Activated CD4-positive, alpha-beta T cell treated with anti-CD3 and anti-CD28 coated beads for 36 hours (primary cell): ENCODE results near the gene PLA1A. TPM values are rescaled to one million over a fixed set of nuclear protein-coding genes. Genes with fewer than 3 reads are reported as not detected.

ENCODE experiments used
- ATAC-seq: fragments of 200-7000 bp; cut with Tn5 transposase; one replicate; pipeline ENCODE4 v1.10.0; 2021; ENCODE audit warnings: mild to moderate bottlenecking, moderate library complexity
- CTCF ChIA-PET: fragments of 350-600 bp; sonication (Branson Sonifier 250); formaldehyde crosslinking; loops from one replicate; lab custom pipeline; 2021; ENCODE audit warnings: antibody characterized with exemption; lab: Charles Lee
- POLR2A ChIA-PET: fragments of 350-600 bp; sonication (Branson Sonifier 250); formaldehyde crosslinking; loops from one replicate; lab custom pipeline; 2021; ENCODE audit warnings: antibody characterized with exemption, inconsistent platforms; lab: Charles Lee
- DNase-seq: peaks from one replicate; pipeline ENCODE4 v3.0.0-alpha.2; 2020
- H3K27ac Mint-ChIP-seq: one replicate; pipeline ENCODE4 v1.8.0; 2021; ENCODE audit warnings: mixed read lengths
- H3K27me3 Mint-ChIP-seq: one replicate; pipeline ENCODE4 v1.8.0; 2021; ENCODE audit warnings: mixed read lengths
- H3K36me3 Mint-ChIP-seq: one replicate; pipeline ENCODE4 v1.8.0; 2021; ENCODE audit warnings: low read depth, mixed read lengths
- H3K4me1 Mint-ChIP-seq: one replicate; pipeline ENCODE4 v1.8.0; 2021; ENCODE audit warnings: mixed read lengths
- H3K4me3 Mint-ChIP-seq: one replicate; pipeline ENCODE4 v1.8.0; 2021; ENCODE audit warnings: mild to moderate bottlenecking, moderate library complexity, mixed read lengths
- H3K9me3 Mint-ChIP-seq: one replicate; pipeline ENCODE4 v1.8.0; 2021; ENCODE audit warnings: low read depth, mixed read lengths
- intact Hi-C, 2 experiments: fragments of 100-400 bp; cut with DNase I in 1 of 2; cut with micrococcal nuclease in 1 of 2; formaldehyde crosslinking; loops; one replicate each; pipeline versions ENCODE4 v1.14.2 to v1.15.1; 2022 to 2024; cut with DNase I, micrococcal nuclease
- total RNA-seq, 2 experiments: library from RNA; stranded (reverse); gene quantifications; one replicate each; pipeline ENCODE4 v1.2.3, GENCODE V29; 2021

The PLA1A gene
- total RNA-seq, 2 experiments from 2014 or later, result not detected

DNA sequence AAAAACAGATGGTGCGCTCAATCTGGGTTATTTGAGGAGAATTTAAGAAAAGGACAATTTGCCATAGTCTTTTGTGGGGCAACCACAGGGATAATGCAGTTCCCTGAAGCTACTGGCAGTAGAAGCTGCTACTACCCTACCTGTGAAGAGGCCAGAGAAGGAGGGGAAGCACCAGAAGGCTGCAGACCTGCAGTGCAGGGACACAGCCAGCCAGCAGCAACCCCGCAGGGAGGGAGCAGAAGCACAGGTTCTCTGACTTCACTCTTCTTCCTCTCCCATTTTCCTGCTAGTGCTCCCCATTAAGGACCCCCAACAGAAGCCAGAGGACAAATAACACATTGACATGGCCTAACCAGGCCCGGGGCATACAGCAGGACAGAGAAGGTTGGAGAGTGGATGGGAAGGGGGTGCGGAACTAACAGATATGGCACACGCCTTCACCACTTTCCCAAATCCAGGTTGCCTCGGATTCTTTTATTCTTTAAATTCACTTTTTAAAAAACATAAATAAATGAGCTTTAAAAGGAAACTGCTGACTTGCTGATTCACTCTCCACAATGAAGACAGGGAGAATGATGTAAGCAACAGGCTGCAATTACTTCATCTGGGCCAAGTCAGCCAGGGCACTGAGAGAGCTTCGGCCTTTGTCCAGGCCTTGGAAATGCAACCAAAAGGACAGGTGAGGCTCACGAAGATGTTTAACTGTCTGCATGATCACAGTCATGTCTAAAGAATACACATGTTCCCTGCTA is 32.6 kb downstream of the PLA1A start:
- H3K36me3 Mint-ChIP-seq, result no peaks in the 10 kb centered on the region
- peaks cover 16% of the 10 kb centered on the region for H3K4me1 Mint-ChIP-seq
- ATAC-seq (no peak), DNase-seq (no peak)
- H3K27ac Mint-ChIP-seq, result no peak overlapping the region
- H3K27me3 Mint-ChIP-seq, result peaks cover 24% of the 10 kb centered on the region
- H3K9me3 Mint-ChIP-seq, result no peaks in the 10 kb centered on the region
- intact Hi-C loops, result no loop called here
- CTCF ChIA-PET, result no interaction called here
- H3K4me3 Mint-ChIP-seq, result no peak overlapping the region
- POLR2A ChIA-PET, result no interaction called here

DNA sequence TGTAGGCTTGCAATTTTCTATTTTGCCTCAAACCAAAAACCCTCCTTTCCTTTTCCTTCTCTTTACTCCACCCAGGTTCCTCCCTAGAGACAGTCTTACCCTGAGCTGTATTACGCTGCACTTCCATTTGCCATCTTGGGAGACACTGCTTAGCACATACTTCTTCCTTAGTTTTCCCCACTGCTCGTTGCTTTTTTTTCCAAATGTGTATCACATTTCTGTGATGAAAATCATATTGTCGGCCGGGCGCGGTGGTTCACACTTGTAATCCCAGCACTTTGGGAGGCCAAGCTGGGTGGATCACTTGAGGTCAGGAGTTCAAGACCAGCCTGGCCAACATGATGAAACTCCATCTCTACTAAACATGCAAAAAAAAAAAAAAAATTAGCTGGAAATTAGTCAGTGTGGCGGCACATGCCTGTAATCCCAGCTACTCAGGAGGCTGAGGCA is 33.2 kb downstream of the PLA1A start:
- DNase-seq, result no peak
- Mint-ChIP-seq H3K9me3 (no peaks in the 10 kb centered on the region), H3K27me3 (peaks cover 21% of the 10 kb centered on the region), H3K27ac (peak overlapping the region; percentile 11), H3K36me3 (no peaks in the 10 kb centered on the region), H3K4me1 (peaks cover 16% of the 10 kb centered on the region), H3K4me3 (no peak overlapping the region)
- POLR2A ChIA-PET, result no interaction called here
- intact Hi-C loops, result no loop called here
- no peak for ATAC-seq
- CTCF ChIA-PET, result no interaction called here

DNA sequence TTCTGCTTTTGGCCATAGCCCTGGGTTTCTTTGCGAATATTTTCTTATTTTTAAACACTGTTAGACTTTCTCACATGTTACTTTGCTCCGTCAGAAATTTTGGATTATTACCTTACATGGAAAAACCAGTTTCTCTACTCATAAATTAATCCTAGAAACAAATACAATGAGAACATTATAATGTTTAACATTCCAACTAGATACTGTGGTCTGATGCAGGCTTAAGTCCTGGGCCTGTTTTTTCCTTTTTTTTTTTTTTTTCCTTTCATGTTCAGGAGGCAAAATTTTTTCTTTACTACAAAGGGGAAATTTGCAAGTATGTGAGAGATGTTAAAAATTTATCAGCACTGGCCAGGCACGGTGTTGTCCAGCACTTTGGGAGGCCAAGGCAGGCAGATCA is 33.8 kb downstream of the PLA1A start:
- intact Hi-C loops, result no loop called here
- H3K27ac Mint-ChIP-seq, result no peak overlapping the region
- DNase-seq (no peak), ATAC-seq (no peak)
- no peaks in the 10 kb centered on the region for H3K9me3 Mint-ChIP-seq
- H3K36me3 Mint-ChIP-seq, result peaks cover 1% of the 10 kb centered on the region
- ChIA-PET CTCF (no interaction called here), POLR2A (no interaction called here)
- no peak overlapping the region for H3K4me3 Mint-ChIP-seq
- H3K4me1 Mint-ChIP-seq, result peaks cover 16% of the 10 kb centered on the region
- peaks cover 17% of the 10 kb centered on the region for H3K27me3 Mint-ChIP-seq

DNA sequence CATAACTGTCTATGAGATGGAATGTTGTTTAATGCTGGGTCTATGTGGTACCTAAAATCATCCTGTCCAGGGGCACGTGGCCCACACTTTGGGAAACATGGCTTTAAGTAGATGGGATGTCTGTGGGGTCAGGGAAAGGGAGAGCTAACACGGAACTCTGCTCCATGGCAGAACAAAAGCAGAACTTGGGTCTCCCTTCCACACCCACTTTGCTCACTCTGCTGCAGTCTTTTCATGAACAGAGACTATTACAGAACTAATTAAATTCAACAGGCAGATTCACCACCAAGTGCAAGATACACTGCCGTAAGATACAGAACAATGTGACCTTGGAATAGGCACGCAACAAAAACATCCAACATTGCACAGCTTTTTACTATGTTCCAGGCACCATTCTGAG is 34.5 kb downstream of the PLA1A start:
- Mint-ChIP-seq H3K27ac (no peak overlapping the region), H3K36me3 (peaks cover 1% of the 10 kb centered on the region), H3K9me3 (no peaks in the 10 kb centered on the region), H3K4me3 (no peak overlapping the region), H3K27me3 (peaks cover 13% of the 10 kb centered on the region), H3K4me1 (peaks cover 16% of the 10 kb centered on the region)
- intact Hi-C loops, result no loop called here
- POLR2A ChIA-PET, result no interaction called here
- ATAC-seq, result no peak
- CTCF ChIA-PET, result no interaction called here
- DNase-seq, result no peak

DNA sequence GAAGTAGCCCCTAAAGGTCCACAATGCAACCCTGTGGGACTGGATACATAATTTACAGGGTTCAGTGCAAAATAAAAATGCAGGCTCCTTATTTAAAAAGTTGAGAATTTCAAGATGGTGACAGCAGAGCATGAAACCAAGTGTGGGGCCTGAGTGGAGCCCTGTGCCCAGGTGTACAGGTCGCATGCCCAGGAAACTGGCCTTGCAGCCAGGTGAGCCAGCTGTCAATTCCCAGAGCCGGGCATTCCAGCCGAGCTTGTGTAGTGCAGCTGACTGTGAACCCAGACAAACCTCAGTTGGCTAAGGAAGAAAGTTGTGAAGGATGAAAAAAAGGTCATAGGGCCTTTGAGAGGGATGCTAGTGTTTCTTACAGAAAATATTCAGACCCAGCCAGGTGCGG is 35.1 kb downstream of the PLA1A start:
- intact Hi-C loops, result no loop called here
- Mint-ChIP-seq H3K9me3 (no peaks in the 10 kb centered on the region), H3K4me1 (peaks cover 16% of the 10 kb centered on the region), H3K36me3 (peaks cover 1% of the 10 kb centered on the region), H3K4me3 (no peak overlapping the region), H3K27ac (no peak overlapping the region), H3K27me3 (peaks cover 8% of the 10 kb centered on the region)
- ATAC-seq, result no peak
- ChIA-PET POLR2A (interaction anchor here (0.5 to 0.7 kb wide), 2 partner anchors 42 to 135 kb away, joined by 3 to 4 read pairs; no protein-coding TSS in a partner anchor), CTCF (no interaction called here)
- DNase-seq, result no peak

DNA sequence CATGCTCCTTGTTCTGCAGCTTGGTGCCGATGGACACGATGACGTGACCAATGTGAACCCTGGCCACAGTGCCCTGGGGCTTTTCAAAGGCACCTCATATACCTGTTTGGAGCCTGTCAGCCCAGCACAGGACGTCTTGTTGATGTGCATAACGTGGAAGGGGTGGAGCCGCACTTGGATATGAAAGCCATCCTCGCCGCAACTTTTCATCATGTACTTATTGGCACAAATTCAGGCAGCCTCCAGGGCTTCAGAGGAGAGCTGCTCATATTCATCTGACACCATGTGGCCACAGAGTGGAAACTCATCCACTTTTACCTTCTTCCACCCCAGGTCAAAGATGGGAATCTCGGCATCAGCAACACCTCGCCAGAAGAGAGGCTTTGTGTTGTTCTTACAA is 38.0 kb downstream of the PLA1A start:
- no peak for DNase-seq
- H3K4me1 Mint-ChIP-seq, result peaks cover 32% of the 10 kb centered on the region
- H3K27me3 Mint-ChIP-seq, result no peaks in the 10 kb centered on the region
- CTCF ChIA-PET, result interaction anchor here (0.9 to 1.6 kb wide), 2 partner anchors 54 to 55 kb away, joined by 3 to 4 read pairs; no protein-coding TSS in a partner anchor
- no peak overlapping the region for H3K4me3 Mint-ChIP-seq
- POLR2A ChIA-PET, result no interaction called here
- H3K36me3 Mint-ChIP-seq, result peaks cover 13% of the 10 kb centered on the region
- intact Hi-C loops, result no loop called here
- ATAC-seq, result no peak
- peaks cover 3% of the 10 kb centered on the region for H3K9me3 Mint-ChIP-seq
- no peak overlapping the region for H3K27ac Mint-ChIP-seq

DNA sequence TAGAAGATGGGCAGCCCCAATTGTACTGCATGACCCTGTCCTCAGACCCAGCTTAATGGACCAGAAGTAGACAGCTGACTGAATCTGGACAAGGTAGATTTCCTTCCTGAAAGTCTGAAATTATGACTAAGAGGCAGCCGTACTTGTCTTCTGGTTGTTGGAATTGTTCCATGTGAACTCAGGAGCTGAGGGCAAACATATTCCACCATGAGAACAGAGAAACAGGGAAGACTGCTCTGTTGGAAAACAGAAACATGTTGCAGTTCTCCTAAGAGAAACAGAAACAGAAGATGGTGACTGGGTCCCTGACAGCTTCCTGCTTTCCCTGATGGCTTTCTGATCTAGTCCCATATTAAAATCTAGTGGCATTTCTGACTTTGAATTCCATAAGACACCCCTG is 38.6 kb downstream of the PLA1A start:
- Mint-ChIP-seq H3K27ac (no peak overlapping the region), H3K4me3 (no peak overlapping the region), H3K36me3 (peaks cover 15% of the 10 kb centered on the region), H3K9me3 (peaks cover 4% of the 10 kb centered on the region), H3K4me1 (peaks cover 29% of the 10 kb centered on the region), H3K27me3 (no peaks in the 10 kb centered on the region)
- intact Hi-C loops, result no loop called here
- DNase-seq (no peak), ATAC-seq (no peak)
- ChIA-PET POLR2A (no interaction called here), CTCF (interaction anchor here (0.9 to 1.6 kb wide), 2 partner anchors 54 kb away, joined by 3 to 4 read pairs; no protein-coding TSS in a partner anchor)

DNA sequence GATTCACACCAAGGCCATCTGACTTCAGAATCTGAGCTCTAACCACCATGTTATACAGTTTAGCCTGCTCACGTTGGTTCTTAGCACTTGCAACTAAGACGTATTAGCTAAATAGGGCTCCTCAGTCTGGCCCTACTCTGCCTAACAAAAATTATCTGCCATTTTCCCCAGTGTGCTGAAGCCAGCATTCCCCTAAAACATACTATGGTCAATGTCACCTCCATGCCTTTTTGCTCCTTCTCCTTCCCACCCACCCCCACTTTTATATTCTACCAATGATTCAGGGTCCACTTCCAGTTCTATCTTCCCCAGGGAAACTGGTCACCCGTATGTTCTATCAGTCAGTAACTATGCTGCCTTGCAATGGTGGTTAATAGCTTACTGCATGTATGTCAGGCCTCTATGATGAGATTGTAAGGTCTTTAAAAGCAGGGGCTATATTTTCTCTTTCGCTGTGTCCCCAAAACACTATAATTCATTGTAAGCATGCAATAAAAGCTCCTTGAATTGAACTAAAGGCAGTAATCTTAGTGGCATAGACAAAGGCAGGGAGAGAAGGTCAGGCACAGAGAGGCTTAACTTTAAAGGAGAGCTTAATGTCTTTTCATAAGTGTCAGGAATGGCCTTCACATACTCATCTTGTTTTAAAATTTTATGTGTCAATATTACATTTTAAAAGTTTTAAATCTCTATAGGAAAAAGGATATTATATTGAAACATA is 39.4 kb downstream of the PLA1A start:
- H3K4me1 Mint-ChIP-seq, result peaks cover 29% of the 10 kb centered on the region
- peaks cover 7% of the 10 kb centered on the region for H3K9me3 Mint-ChIP-seq
- H3K27me3 Mint-ChIP-seq, result no peaks in the 10 kb centered on the region
- intact Hi-C loops, result no loop called here
- CTCF ChIA-PET, result interaction anchor here (0.9 to 1.6 kb wide), 3 partner anchors 16 to 55 kb away, joined by 3 to 4 read pairs (median 3); no protein-coding TSS in a partner anchor
- no peak overlapping the region for H3K27ac Mint-ChIP-seq
- no peak overlapping the region for H3K4me3 Mint-ChIP-seq
- no peak for ATAC-seq
- no peak for DNase-seq
- POLR2A ChIA-PET, result interaction anchor here (0.8 kb wide), 1 partner anchor 65 kb away, joined by 3 read pairs; no protein-coding TSS in a partner anchor
- H3K36me3 Mint-ChIP-seq, result peaks cover 18% of the 10 kb centered on the region

DNA sequence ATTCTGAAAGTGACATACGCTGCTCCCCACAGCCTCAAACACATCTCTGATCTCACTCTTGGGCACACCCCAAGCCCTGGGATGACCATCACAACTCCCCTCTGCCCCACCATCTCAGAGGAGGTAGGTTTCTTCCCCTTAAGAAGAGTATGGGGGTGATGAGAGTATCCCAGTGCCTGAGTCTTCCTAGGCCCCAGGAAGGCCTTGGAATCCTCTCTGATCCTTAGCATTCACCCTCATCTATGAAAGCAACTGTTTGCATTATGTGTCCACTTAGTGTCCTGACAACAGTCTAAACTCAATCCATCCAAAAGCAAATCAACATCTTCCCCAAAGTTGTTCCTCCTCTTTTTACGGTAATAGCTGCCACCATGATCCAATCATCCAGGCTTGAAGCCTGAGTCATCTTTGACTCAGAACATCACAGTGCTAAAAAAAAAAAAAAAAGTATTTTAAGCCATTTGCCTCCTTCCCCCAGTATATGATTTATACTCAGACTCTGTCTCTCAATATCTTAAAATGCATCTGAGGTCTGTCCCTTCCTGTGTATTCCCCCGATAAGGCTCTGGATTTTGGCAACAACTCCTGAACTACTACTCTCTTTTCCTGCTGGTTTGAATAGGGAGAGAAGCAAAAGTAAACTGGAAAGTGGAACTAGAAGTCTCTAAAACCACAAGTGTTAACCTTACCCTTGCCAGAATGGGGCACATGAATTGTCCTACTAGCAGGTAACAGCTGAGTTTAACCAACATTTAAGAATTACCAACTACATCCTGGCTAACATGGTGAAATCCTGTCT is 40.2 kb downstream of the PLA1A start:
- ATAC-seq, result peak; percentile 34
- Mint-ChIP-seq H3K9me3 (peaks cover 7% of the 10 kb centered on the region), H3K4me1 (peaks cover 37% of the 10 kb centered on the region), H3K27ac (peak overlapping the region; percentile 92), H3K4me3 (no peak overlapping the region), H3K36me3 (peaks cover 23% of the 10 kb centered on the region), H3K27me3 (no peaks in the 10 kb centered on the region)
- POLR2A ChIA-PET, result interaction anchor here (0.5 to 0.8 kb wide), 2 partner anchors 64 to 421 kb away, joined by 3 read pairs; no protein-coding TSS in a partner anchor
- DNase-seq, result peak; percentile 14
- intact Hi-C loops, result loop anchor here (1.0 to 2.0 kb wide), 3 partner anchors 62 to 711 kb away; partner anchors contain the start of genes LRRC58 (in 1 of the 2) and TIMMDC1 (in 1 of the 2)
- CTCF ChIA-PET, result interaction anchor here (0.8 to 0.9 kb wide), 2 partner anchors 17 to 52 kb away, joined by 3 to 5 read pairs; no protein-coding TSS in a partner anchor

DNA sequence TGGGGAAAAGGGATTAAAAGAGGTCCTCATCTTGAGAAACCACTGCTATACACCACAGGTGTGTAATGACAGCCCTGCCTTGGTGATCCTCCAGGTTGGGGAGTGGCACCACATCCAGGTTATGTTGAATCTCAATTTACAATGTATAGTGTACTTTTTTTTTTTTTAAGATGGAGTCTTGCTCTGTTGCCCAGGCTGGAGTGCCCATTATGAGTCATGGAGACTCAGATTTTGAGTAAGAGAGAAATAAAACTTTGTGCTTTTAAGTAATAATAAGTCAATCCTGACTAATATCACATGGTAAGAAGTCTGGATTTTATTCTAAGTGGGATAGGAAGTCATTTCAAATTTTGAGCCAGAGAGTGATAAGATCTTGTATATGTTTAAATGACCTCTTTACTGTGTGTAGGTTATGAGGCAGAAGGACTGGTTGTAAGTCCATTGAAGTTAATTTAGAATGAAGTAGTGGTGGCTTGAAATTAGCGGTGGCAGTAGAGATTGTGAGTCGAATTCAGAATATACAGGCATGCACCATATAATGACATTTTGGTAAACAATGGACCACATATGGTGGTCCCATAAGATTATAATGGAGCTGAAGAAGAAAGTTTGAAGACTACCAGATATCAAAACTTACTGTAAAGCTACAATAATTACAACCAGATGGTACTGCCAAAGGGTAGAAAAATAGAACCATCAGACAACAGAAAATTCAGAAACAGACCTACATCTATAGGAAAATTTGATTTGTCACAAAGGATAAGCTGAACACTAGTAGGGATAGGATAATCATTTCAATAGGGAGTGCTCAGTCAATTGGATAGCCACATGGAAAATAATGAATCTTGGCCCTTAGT is 42.0 kb downstream of the PLA1A start:
- POLR2A ChIA-PET, result no interaction called here
- ATAC-seq (peak; percentile 37), DNase-seq (peak; percentile 38)
- Mint-ChIP-seq H3K4me3 (no peak overlapping the region), H3K27me3 (no peaks in the 10 kb centered on the region), H3K9me3 (peaks cover 7% of the 10 kb centered on the region), H3K27ac (peak overlapping the region; percentile 92), H3K4me1 (peaks cover 50% of the 10 kb centered on the region), H3K36me3 (peaks cover 23% of the 10 kb centered on the region)
- CTCF ChIA-PET, result no interaction called here
- intact Hi-C loops, result loop anchor here (1.0 to 2.0 kb wide), 8 partner anchors 38 to 709 kb away; partner anchors contain the start of genes COX17 (in 2 of the 2), TMEM39A (in 2 of the 2), ARHGAP31 (in 1 of the 2) and GSK3B (in 1 of the 2)
